Left lobe of liver (tissue), 2 donors: ENCODE results near the gene PABPN1L. TPM values are rescaled to one million over a fixed set of nuclear protein-coding genes. Genes with fewer than 3 reads are reported as not detected.
"Not testable (repeated sequence)": the region's sequence is repeated elsewhere in the genome, so short reads cannot be mapped to it uniquely, and the experiment has no call there.

Source experiments
- ATAC-seq: fragments of 200-7000 bp; cut with Tn5 transposase; one replicate; pipeline ENCODE4 v1.9.1; 2020; ENCODE audit warnings: mild to moderate bottlenecking, moderate library complexity
- DNase-seq: peaks from one replicate; pipeline ENCODE4 v3.0.0-alpha.2; 2020; ENCODE audit warnings: low spot score
- total RNA-seq: library from RNA; stranded (reverse); gene quantifications from one replicate; pipeline ENCODE4 v1.2.1, GENCODE V29; 2021
- donor health status: DM: no; HTN: no; CAD: no; lungs with moderate emphysema.
- donor health status: DM: no; HTN: yes; CAD: no.

The PABPN1L gene
- total RNA-seq, 1 donor from 2014 or later: 0.23 TPM

- no peak for ATAC-seq
Observed at GRCh38 chr16:88835383-88835782, 31.1 kb downstream of the PABPN1L start.

GRCh38 chr16:88834670-88835069, 31.8 kb downstream of the PABPN1L start:
- DNase-seq: no peak
- ATAC-seq: no peak

More at GRCh38 chr16:88835383-88835782, 31.1 kb downstream of the PABPN1L start:
- DNase-seq: no peak

GRCh38 chr16:88833086-88833485, 33.4 kb downstream of the PABPN1L start:
- no peak for DNase-seq
- no peak for ATAC-seq

- DNase-seq: no peak
- ATAC-seq: no peak
Observed at GRCh38 chr16:88831838-88832237, 34.6 kb downstream of the PABPN1L start.

- ATAC-seq (no peak), DNase-seq (no peak)
Observed at GRCh38 chr16:88830783-88831182, 35.7 kb downstream of the PABPN1L start.

- ATAC-seq (no peak), DNase-seq (no peak)
Observed at GRCh38 chr16:88830258-88830657, 36.2 kb downstream of the PABPN1L start.

- DNase-seq (no peak), ATAC-seq (no peak)
Observed at GRCh38 chr16:88828711-88829110, 37.7 kb downstream of the PABPN1L start.

GRCh38 chr16:88827727-88828126, 38.7 kb downstream of the PABPN1L start:
- no peak for ATAC-seq
- no peak for DNase-seq

- DNase-seq: no peak
- no peak for ATAC-seq
Observed at GRCh38 chr16:88826070-88826840, 40.2 kb downstream of the PABPN1L start.

- DNase-seq: no peak
- no peak for ATAC-seq
Observed at GRCh38 chr16:88825146-88825545, 41.3 kb downstream of the PABPN1L start.

- ATAC-seq (no peak), DNase-seq (no peak)
Observed at GRCh38 chr16:88824256-88825077, 42.0 kb downstream of the PABPN1L start.

GRCh38 chr16:88823646-88824045, 42.8 kb downstream of the PABPN1L start:
- not testable (repeated sequence) for ATAC-seq, DNase-seq

- ATAC-seq (no peak), DNase-seq (no peak)
Observed at GRCh38 chr16:88822281-88823040, 44.0 kb downstream of the PABPN1L start.

GRCh38 chr16:88821168-88821850, 45.2 kb downstream of the PABPN1L start:
- DNase-seq: no peak
- ATAC-seq: no peak

GRCh38 chr16:88820385-88821025, 46.0 kb downstream of the PABPN1L start:
- ATAC-seq (no peak), DNase-seq (no peak)

- no peak for DNase-seq
- ATAC-seq: no peak
Observed at GRCh38 chr16:88819126-88819525, 47.3 kb downstream of the PABPN1L start.

- DNase-seq: no peak
- no peak for ATAC-seq
Observed at GRCh38 chr16:88818575-88818874, 47.9 kb downstream of the PABPN1L start.

- no peak for ATAC-seq
- no peak for DNase-seq
Observed at GRCh38 chr16:88817785-88818574, 48.5 kb downstream of the PABPN1L start.

GRCh38 chr16:88816736-88817535, 49.5 kb downstream of the PABPN1L start:
- no peak for DNase-seq
- ATAC-seq: no peak
